ENCODE results near the gene NFKBIB.

GRCh38 chr19:38910488-38910887, 10.7 kb downstream of the NFKBIB start:
- TF ChIP-seq POLR2AphosphoS5 (IDR thresholded peaks at IDR 0.05; ENCODE audit: borderline replicate concordance, low read depth, low read length) (no peak), EZH2 (IDR thresholded peaks at IDR 0.05) (no peak), FOXP2 (optimal IDR thresholded peaks at IDR 0.05; ENCODE audit: control extremely low read depth, extremely low read length, insufficient read depth) (no peak)
